ENCODE data around the gene CHST8. TPM values are rescaled to one million over a fixed set of nuclear protein-coding genes. Genes with fewer than 3 reads are reported as not detected.

CHST8 gene
- total and polyA plus RNA-seq, 2 donors from 2014 or later, result 0.28 TPM; not detected in 1

DNA sequence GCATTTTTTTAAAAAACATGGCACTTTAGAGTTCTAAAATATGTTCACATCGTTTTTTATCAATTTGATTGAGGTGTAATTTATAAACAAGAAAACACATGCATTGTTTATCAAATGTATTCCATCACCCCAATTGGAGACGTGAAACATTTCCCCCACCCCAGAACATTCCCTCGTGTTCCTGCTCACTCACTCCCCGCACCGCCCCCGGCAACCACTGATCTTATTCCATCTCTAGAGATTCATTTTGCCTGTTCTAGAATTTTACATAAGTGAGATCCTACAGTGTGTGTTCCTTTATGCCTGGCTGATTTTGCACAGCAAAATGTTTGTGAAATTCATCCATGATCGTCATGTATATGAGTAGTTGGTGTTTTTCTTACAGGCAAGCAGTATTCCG, 124.4 kb downstream of the CHST8 start:
- no peak for TF ChIP-seq CTCF (IDR thresholded peaks at IDR 0.05; ENCODE audit: borderline replicate concordance, extremely low read depth, insufficient read depth)
- intact Hi-C loops (cut with DNase I), result no loop called here
- FAIRE-seq, result no peak

GRCh38 chr19:33747273-33747672, 125.5 kb downstream of the CHST8 start:
- no peak for TF ChIP-seq CTCF (IDR thresholded peaks at IDR 0.05; ENCODE audit: borderline replicate concordance, extremely low read depth, insufficient read depth)
- Histone ChIP-seq H3K4me3 (ENCODE audit: low read length in 3 of 3) (no peak overlapping the region), H3K4me1 (ENCODE audit: control insufficient read depth in 2 of 3, insufficient read depth in 2 of 3, low read depth in 1 of 3, low read length in 3 of 3) (no peaks in the 10 kb centered on the region), H3K27me3 (ENCODE audit: control insufficient read depth, insufficient read depth, low read length) (no peaks in the 10 kb centered on the region), H3K9me3 (ENCODE audit: control insufficient read depth in 2 of 3, insufficient read depth in 1 of 3, low read length in 3 of 3) (no peaks in the 10 kb centered on the region), H3K9ac (ENCODE audit: low read length in 3 of 3) (no peak overlapping the region), H3K36me3 (ENCODE audit: control insufficient read depth in 2 of 3, insufficient read depth in 3 of 3, low read length in 3 of 3) (no peaks in the 10 kb centered on the region), H3K27ac (ENCODE audit: low read depth in 2 of 2, low read length in 2 of 2) (no peak overlapping the region)
- intact Hi-C loops (cut with DNase I), result no loop called here
- FAIRE-seq (no peak), DNase-seq (no peak)

More for the DNA sequence above, 124.4 kb downstream of the CHST8 start:
- Histone ChIP-seq H3K36me3 (ENCODE audit: control insufficient read depth in 2 of 3, insufficient read depth in 3 of 3, low read length in 3 of 3) (no peaks in the 10 kb centered on the region), H3K4me1 (ENCODE audit: control insufficient read depth in 2 of 3, insufficient read depth in 2 of 3, low read depth in 1 of 3, low read length in 3 of 3) (no peaks in the 10 kb centered on the region), H3K27me3 (ENCODE audit: control insufficient read depth, insufficient read depth, low read length) (no peaks in the 10 kb centered on the region), H3K27ac (ENCODE audit: low read depth in 2 of 2, low read length in 2 of 2) (no peak overlapping the region), H3K9me3 (ENCODE audit: control insufficient read depth in 2 of 3, insufficient read depth in 1 of 3, low read length in 3 of 3) (no peaks in the 10 kb centered on the region), H3K9ac (ENCODE audit: low read length in 3 of 3) (no peak overlapping the region), H3K4me3 (ENCODE audit: low read length in 3 of 3) (no peak overlapping the region)
- no peak for DNase-seq

DNA sequence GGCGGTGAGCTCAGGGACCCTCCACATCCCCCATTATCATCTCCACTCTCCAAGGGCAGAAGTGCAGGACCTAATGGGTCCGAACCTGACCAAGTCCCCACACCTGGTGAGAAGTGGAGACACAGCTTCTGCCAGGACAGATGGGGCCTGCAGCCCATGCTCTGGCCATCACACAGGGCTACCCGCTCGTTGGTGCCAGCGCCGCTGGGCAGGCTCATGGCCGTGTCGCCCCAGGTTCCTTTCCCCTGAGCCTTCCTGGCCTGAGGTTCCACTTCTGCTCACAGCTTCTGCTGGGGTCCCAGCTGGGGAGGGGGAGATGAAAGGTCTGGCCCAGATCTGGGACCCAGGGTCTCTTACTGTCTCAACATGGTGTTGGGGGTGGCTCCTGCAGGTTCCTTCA, 126.5 kb downstream of the CHST8 start:
- Histone ChIP-seq H3K27ac (ENCODE audit: low read depth in 2 of 2, low read length in 2 of 2) (no peak overlapping the region), H3K4me1 (ENCODE audit: control insufficient read depth in 2 of 3, insufficient read depth in 2 of 3, low read depth in 1 of 3, low read length in 3 of 3) (no peaks in the 10 kb centered on the region), H3K9ac (ENCODE audit: low read length in 3 of 3) (no peak overlapping the region), H3K4me3 (ENCODE audit: low read length in 3 of 3) (no peak overlapping the region), H3K36me3 (ENCODE audit: control insufficient read depth in 2 of 3, insufficient read depth in 3 of 3, low read length in 3 of 3) (no peaks in the 10 kb centered on the region), H3K9me3 (ENCODE audit: control insufficient read depth in 2 of 3, insufficient read depth in 1 of 3, low read length in 3 of 3) (no peaks in the 10 kb centered on the region), H3K27me3 (ENCODE audit: control insufficient read depth, insufficient read depth, low read length) (no peaks in the 10 kb centered on the region)
- FAIRE-seq (no peak), DNase-seq (no peak)
- no peak for TF ChIP-seq CTCF (IDR thresholded peaks at IDR 0.05; ENCODE audit: borderline replicate concordance, extremely low read depth, insufficient read depth)
- intact Hi-C loops (cut with DNase I), result no loop called here

DNA sequence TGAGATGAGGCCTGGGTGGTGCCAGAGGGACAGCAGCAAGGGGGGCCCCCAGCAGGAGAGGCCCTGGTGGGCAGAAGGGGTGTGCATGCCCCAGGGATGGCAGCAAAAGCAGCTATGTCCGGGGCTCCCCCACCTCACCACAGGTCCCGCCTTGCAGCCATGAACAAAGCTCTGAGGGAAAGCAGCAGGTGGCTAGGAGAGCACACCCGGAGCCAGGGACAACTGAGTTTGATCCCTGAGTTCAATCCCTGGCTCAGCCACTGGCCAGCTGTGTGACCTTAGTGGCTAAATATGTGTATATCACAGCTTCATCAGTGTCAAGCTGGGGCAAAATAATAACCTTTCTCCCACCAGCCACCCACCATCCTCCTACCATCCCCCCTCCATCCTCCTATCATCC, 127.3 kb downstream of the CHST8 start:
- H3K9me3 ChIP-seq (ENCODE audit: control insufficient read depth in 2 of 3, insufficient read depth in 1 of 3, low read length in 3 of 3), result no peaks in the 10 kb centered on the region
- no peak overlapping the region for H3K9ac ChIP-seq (ENCODE audit: low read length in 3 of 3)
- H3K4me1 ChIP-seq (ENCODE audit: control insufficient read depth in 2 of 3, insufficient read depth in 2 of 3, low read depth in 1 of 3, low read length in 3 of 3), result no peaks in the 10 kb centered on the region
- intact Hi-C loops (cut with DNase I), result no loop called here
- H3K36me3 ChIP-seq (ENCODE audit: control insufficient read depth in 2 of 3, insufficient read depth in 3 of 3, low read length in 3 of 3), result no peaks in the 10 kb centered on the region
- no peak overlapping the region for H3K27ac ChIP-seq (ENCODE audit: low read depth in 2 of 2, low read length in 2 of 2)
- FAIRE-seq, result no peak
- no peak for DNase-seq
- no peak overlapping the region for H3K4me3 ChIP-seq (ENCODE audit: low read length in 3 of 3)
- TF ChIP-seq CTCF (IDR thresholded peaks at IDR 0.05; ENCODE audit: borderline replicate concordance, extremely low read depth, insufficient read depth), result no peak
- no peaks in the 10 kb centered on the region for H3K27me3 ChIP-seq (ENCODE audit: control insufficient read depth, insufficient read depth, low read length)
